Gastrocnemius medialis (tissue), 4 donors: ENCODE measurements around the gene TUBB4B. TPM values are rescaled to one million over a fixed set of nuclear protein-coding genes. Genes with fewer than 3 reads are reported as not detected.

ENCODE experiments used
- ATAC-seq, 2 donors: fragments of 150-250 bp; one replicate each; pipeline ENCODE4 v1.9.1; 2016
- DNase-seq, 2 donors: peaks; one replicate each; pipeline ENCODE4 v3.0.0-alpha.2; 2019
- H3K27ac ChIP-seq, 4 donors: fragments of 200-600 bp; sonication (generic); 1 replicate in 1 of 4; 2 replicates in 3 of 4; pipeline ENCODE4 v1.5.1; 2016 to 2018; ENCODE audit warnings: mild to moderate bottlenecking in 2 of 4, moderate library complexity in 1 of 4
- H3K27me3 ChIP-seq, 3 donors: fragments of 200-600 bp; sonication (generic) in 2 of 3; 1 replicate in 1 of 3; 2 replicates in 2 of 3; pipeline versions ENCODE4 v1.5.1 to v1.6.0; 2016 to 2019; ENCODE audit warnings: mild to moderate bottlenecking in 1 of 3, moderate library complexity in 1 of 3
- H3K36me3 ChIP-seq, 2 donors: fragments of 200-600 bp; sonication (generic) in 1 of 2; one replicate each; pipeline ENCODE4 v1.5.1; 2017 to 2018
- H3K4me1 ChIP-seq, 2 donors: fragments of 200-600 bp; sonication (generic) in 1 of 2; one replicate each; pipeline ENCODE4 v1.5.1; 2016 to 2017; ENCODE audit warnings: mild to moderate bottlenecking in 2 of 2
- H3K4me3 ChIP-seq, 4 donors: fragments of 200-600 bp; sonication (generic) in 3 of 4; 1 replicate in 1 of 4; 2 replicates in 3 of 4; pipeline ENCODE4 v1.5.1; 2016 to 2019; ENCODE audit warnings: mild to moderate bottlenecking in 2 of 4
- H3K9me3 ChIP-seq, 3 donors: fragments of 200-600 bp; sonication (generic) in 2 of 3; 1 replicate in 1 of 3; 2 replicates in 2 of 3; pipeline ENCODE4 v1.5.1; 2016 to 2019
- CTCF ChIP-seq, 5 experiments: fragments of 450-650 bp in 3 of 5; fragments of 200-600 bp in 2 of 5; sonication (generic) in 2 of 5; IDR thresholded peaks in 4 of 5; conservative IDR thresholded peaks in 1 of 5; 1 replicate in 4 of 5; 2 replicates in 1 of 5; pipeline ENCODE4 v1.5.1; 2016 to 2019; ENCODE audit warnings: antibody characterized with exemption in 5 of 5, mild to moderate bottlenecking in 3 of 5, moderate library complexity in 3 of 5
- POLR2A ChIP-seq, 2 donors: fragments of 450-650 bp; IDR thresholded peaks; one replicate each; pipeline ENCODE4 v1.6.1; 2017; ENCODE audit warnings: antibody characterized with exemption in 2 of 2, mild to moderate bottlenecking in 2 of 2, moderate library complexity in 2 of 2
- in situ Hi-C, 4 donors: fragments of 200-750 bp; cut with MboI; loops; one replicate each; pipeline versions ENCODE4 v1.15.0 to v1.8.0; 2017; ENCODE audit warnings: low sequenced_read_pairs in 4 of 4
- intact Hi-C: fragments of 100-400 bp; cut with DNase I; formaldehyde crosslinking; loops from one replicate; pipeline ENCODE4 v1.15.1; 2023; ENCODE audit warnings: low total_unique reads
- total RNA-seq, 4 donors: library from RNA; depleted of rRNA; stranded (reverse); fragments of >200 nt; gene quantifications; one replicate each; pipeline versions ENCODE4 v1.1.0 to v1.2.3, GENCODE V29; 2016

The TUBB4B gene
- total RNA-seq, 4 donors from 2014 or later = 222 to 495 (median 363) TPM

DNA sequence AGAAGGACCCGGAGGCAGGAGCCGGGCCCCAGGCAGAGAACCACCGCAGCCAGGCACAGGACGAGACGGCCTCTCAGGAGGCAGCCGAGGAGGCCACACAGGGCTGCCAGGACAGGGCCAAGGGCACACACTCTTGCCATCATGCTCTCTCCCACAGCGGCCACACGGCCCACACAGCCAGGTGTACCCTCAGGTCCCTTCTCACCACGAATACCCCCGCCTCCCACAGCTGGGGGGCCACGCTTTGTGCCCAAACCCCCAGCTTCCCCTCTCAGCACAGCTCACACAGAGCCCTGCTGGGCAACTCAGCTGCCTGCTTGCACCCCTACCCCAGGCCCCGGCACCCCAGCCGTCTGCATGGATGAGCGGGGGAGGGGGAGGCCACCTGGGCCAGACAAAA, 47.3 kb upstream of the TUBB4B start:
- H3K27ac ChIP-seq = no peak overlapping the region
- in situ Hi-C loops = no loop called here
- no peaks in the 10 kb centered on the region for H3K27me3 ChIP-seq
- TF ChIP-seq CTCF (IDR thresholded peaks at IDR 0.05 in 4 of 5, conservative IDR thresholded peaks at IDR 0.05 in 1 of 5) (no peak), POLR2A (IDR thresholded peaks at IDR 0.05) (no peak)
- H3K4me3 ChIP-seq = no peak overlapping the region
- peaks cover 0 to 22% of the 10 kb centered on the region in 2 donors for H3K36me3 ChIP-seq
- no peak for DNase-seq
- ATAC-seq = no peak
- intact Hi-C loops = no loop called here
- no peaks in the 10 kb centered on the region for H3K9me3 ChIP-seq
- H3K4me1 ChIP-seq = peaks cover 28 to 45% of the 10 kb centered on the region in 2 donors

DNA sequence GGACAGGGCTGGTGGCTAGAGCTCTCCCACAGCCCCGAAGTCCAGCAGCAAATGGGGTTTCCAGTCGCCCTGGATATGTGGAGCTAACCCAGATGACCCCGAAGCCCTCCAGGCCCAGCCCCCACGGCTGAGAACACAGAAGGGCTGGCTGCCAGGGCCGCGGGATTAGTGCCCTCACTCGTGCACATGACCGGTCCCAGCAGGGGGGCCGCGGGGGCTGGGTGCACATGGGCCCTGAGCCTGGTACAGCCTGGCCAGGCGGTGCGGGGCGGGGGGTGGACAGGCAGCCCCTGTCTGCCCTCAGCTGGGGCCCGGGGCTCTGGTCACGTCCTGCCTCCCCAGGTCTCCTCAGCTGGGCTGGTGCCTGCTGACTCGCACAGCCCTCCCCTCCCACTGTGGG, 46.7 kb upstream of the TUBB4B start:
- TF ChIP-seq CTCF (IDR thresholded peaks at IDR 0.05 in 4 of 5, conservative IDR thresholded peaks at IDR 0.05 in 1 of 5) (no peak), POLR2A (IDR thresholded peaks at IDR 0.05) (no peak)
- in situ Hi-C loops (no loop called here), intact Hi-C loops (no loop called here)
- Histone ChIP-seq H3K4me3 (no peak overlapping the region), H3K9me3 (no peaks in the 10 kb centered on the region), H3K36me3 (peaks cover 0 to 22% of the 10 kb centered on the region in 2 donors), H3K27ac (no peak overlapping the region), H3K4me1 (peaks cover 32 to 48% of the 10 kb centered on the region in 2 donors), H3K27me3 (no peaks in the 10 kb centered on the region)
- ATAC-seq = no peak
- DNase-seq = no peak

- Histone ChIP-seq H3K27ac (no peak overlapping the region), H3K4me3 (no peak overlapping the region), H3K36me3 (peaks cover 0 to 20% of the 10 kb centered on the region in 2 donors), H3K27me3 (no peaks in the 10 kb centered on the region), H3K9me3 (no peaks in the 10 kb centered on the region), H3K4me1 (peaks cover 31 to 48% of the 10 kb centered on the region in 2 donors)
- DNase-seq (no peak), ATAC-seq (no peak)
- in situ Hi-C loops (no loop called here), intact Hi-C loops (no loop called here)
- TF ChIP-seq POLR2A (IDR thresholded peaks at IDR 0.05) = no peak
These were observed 46.2 kb upstream of the TUBB4B start for GRCh38 chr9:137194909-137195308.

GRCh38 chr9:137195525-137196220, 45.4 kb upstream of the TUBB4B start:
- in situ Hi-C loops (no loop called here), intact Hi-C loops (no loop called here)
- Histone ChIP-seq H3K27me3 (no peaks in the 10 kb centered on the region), H3K9me3 (no peaks in the 10 kb centered on the region), H3K36me3 (peaks cover 0 to 12% of the 10 kb centered on the region in 2 donors), H3K4me1 (peaks cover 24 to 41% of the 10 kb centered on the region in 2 donors), H3K27ac (no peak overlapping the region), H3K4me3 (no peak overlapping the region)
- TF ChIP-seq POLR2A (IDR thresholded peaks at IDR 0.05) (no peak), CTCF (IDR thresholded peaks at IDR 0.05 in 4 of 5, conservative IDR thresholded peaks at IDR 0.05 in 1 of 5) (no peak)
- DNase-seq (no peak), ATAC-seq (no peak)

DNA sequence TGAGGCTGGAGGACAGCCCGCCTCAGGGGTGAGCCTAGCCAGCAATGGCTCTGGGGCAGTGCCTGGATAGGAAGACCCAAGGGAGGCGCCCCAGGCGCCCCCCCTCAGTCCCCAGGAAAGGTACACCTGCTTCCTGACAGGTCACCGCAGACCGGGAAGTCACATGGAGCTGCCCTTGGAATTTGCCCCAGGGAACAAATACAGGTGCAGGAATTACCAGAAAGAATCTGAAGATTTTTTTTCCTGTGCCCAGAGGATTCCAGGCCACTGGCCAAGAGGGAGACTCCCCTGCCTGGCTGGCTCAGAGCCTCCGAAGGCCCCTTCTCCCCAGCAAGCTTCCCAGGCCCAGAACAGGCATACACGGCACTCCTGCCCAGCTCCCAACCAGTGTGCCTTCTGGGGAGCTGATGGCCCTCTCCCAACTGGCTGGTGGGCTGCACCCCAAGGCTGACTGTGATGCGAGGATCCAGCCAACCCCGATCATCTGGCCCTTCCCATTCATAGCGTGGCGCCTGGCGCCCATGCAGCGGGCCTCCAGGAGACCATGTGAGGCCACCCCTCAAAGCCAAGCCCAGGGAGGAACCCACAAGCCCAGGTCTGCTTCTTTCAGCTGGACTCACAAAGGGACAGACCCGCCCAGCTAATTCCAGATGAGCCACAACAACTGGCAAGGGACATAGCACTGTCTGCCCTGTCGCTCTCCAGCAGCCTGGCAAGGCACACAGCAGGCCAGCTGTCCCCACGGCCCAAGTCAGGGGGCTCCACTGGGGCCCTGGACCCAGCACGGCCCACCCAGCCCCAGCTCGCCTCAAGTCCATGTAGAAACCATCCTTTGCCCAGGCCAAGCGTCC, 42.8 kb upstream of the TUBB4B start:
- Histone ChIP-seq H3K36me3 (no peaks in the 10 kb centered on the region), H3K27me3 (no peaks in the 10 kb centered on the region), H3K4me3 (no peak overlapping the region), H3K9me3 (no peaks in the 10 kb centered on the region), H3K27ac (no peak overlapping the region), H3K4me1 (peaks cover 45 to 62% of the 10 kb centered on the region in 2 donors)
- no peak for TF ChIP-seq POLR2A (IDR thresholded peaks at IDR 0.05)
- TF ChIP-seq CTCF (IDR thresholded peaks at IDR 0.05 in 4 of 5, conservative IDR thresholded peaks at IDR 0.05 in 1 of 5) = no peak
- ATAC-seq = no peak
- no peak for DNase-seq
- in situ Hi-C loops (no loop called here), intact Hi-C loops (no loop called here)
